Hepatocyte (in vitro differentiated cells): ENCODE measurements around the gene ADGRG4. TPM values are rescaled to one million over a fixed set of nuclear protein-coding genes. Genes with fewer than 3 reads are reported as not detected.
"Not testable (repeated sequence)": the region's sequence is repeated elsewhere in the genome, so short reads cannot be mapped to it uniquely, and the experiment has no call there.

ENCODE experiments used
- DNase-seq: peaks from one replicate; pipeline ENCODE4 v3.0.0-alpha.2; 2016; ENCODE audit warnings: low spot score
- H2AFZ ChIP-seq: fragments of 200-600 bp; sonication (generic); 2 replicates; pipeline ENCODE4 v1.6.0; 2016; ENCODE audit warnings: antibody characterized with exemption, mild to moderate bottlenecking
- H3K27ac ChIP-seq: fragments of 200-600 bp; sonication (generic); 2 replicates; pipeline ENCODE4 v1.5.1; 2016; ENCODE audit warnings: mild to moderate bottlenecking
- H3K27me3 ChIP-seq: fragments of 200-600 bp; sonication (generic); 2 replicates; pipeline ENCODE4 v1.6.1; 2016
- H3K36me3 ChIP-seq: fragments of 200-600 bp; sonication (generic); replicated peaks from 2 replicates; pipeline ENCODE4 v1.5.1; 2016; ENCODE audit warnings: low read depth; ENCODE audit not compliant: insufficient read depth
- H3K4me1 ChIP-seq: fragments of 200-600 bp; sonication (generic); 2 replicates; pipeline ENCODE4 v1.5.1; 2016; ENCODE audit warnings: mild to moderate bottlenecking, moderate library complexity; ENCODE audit not compliant: insufficient read depth
- H3K4me2 ChIP-seq: fragments of 200-600 bp; sonication (generic); 2 replicates; pipeline ENCODE4 v1.6.0; 2016
- H3K4me3 ChIP-seq: fragments of 200-600 bp; sonication (generic); 2 replicates; pipeline ENCODE4 v1.5.1; 2016; ENCODE audit warnings: mild to moderate bottlenecking
- H3K79me2 ChIP-seq: fragments of 200-600 bp; sonication (generic); 2 replicates; pipeline ENCODE4 v1.6.0; 2017; ENCODE audit warnings: mild to moderate bottlenecking
- H3K9me2 ChIP-seq: fragments of 200-600 bp; sonication (generic); replicated peaks from 2 replicates; pipeline ENCODE4 v1.6.0; 2017; ENCODE audit warnings: mild to moderate bottlenecking; ENCODE audit not compliant: insufficient read depth
- H3K9me3 ChIP-seq: fragments of 200-600 bp; sonication (generic); 2 replicates; pipeline ENCODE4 v1.5.1; 2016; ENCODE audit warnings: low read depth, mild to moderate bottlenecking
- H4K20me1 ChIP-seq: fragments of 200-600 bp; sonication (generic); 2 replicates; pipeline ENCODE4 v1.6.0; 2016; ENCODE audit warnings: mild to moderate bottlenecking; ENCODE audit not compliant: insufficient read depth, poor library complexity, severe bottlenecking
- EZH2 ChIP-seq: fragments of 200-600 bp; sonication (generic); IDR thresholded peaks from 2 replicates; pipeline ENCODE4 v1.6.1; 2016; ENCODE audit warnings: antibody characterized with exemption, mild to moderate bottlenecking, borderline replicate concordance
- EZH2phosphoT487 ChIP-seq: fragments of 200-600 bp; sonication (generic); IDR thresholded peaks from one replicate; pipeline ENCODE4 v1.6.1; 2018; ENCODE audit warnings: antibody characterized with exemption, mild to moderate bottlenecking, low read depth, moderate library complexity; ENCODE audit not compliant: unreplicated experiment, severe bottlenecking
- WGBS: methylation state at CpG from one replicate; pipeline ENCODE4 v1.1.6; 2016; ENCODE audit warnings: low lambda C conversion rate; ENCODE audit errors: missing lambda C conversion rate; 5-methylcytosine and 5-hydroxymethylcytosine counted together
- polyA plus RNA-seq: library from polyadenylated mRNA; unstranded; fragments of >200 nt; fragmentation: Nextera tagmentation; extraction: Ambion mirVana; gene quantifications from 2 replicates; pipeline ENCODE4 v1.2.1, GENCODE V29; 2016
- total RNA-seq: library from RNA; depleted of rRNA; stranded (reverse); fragments of >200 nt; gene quantifications from 2 replicates; pipeline ENCODE4 v1.2.3, GENCODE V29; 2014
- TF ChIP-seq, protein P1 (sequence below): fragments of 200-600 bp; sonication (generic); IDR thresholded peaks from 2 replicates; pipeline ENCODE4 v1.5.1; 2016; ENCODE audit warnings: antibody characterized with exemption, mild to moderate bottlenecking; ENCODE audit not compliant: poor library complexity

ADGRG4 gene
- total and polyA plus RNA-seq, 2 experiments from 2014 or later, result 0.27 TPM; not detected in 1

DNA sequence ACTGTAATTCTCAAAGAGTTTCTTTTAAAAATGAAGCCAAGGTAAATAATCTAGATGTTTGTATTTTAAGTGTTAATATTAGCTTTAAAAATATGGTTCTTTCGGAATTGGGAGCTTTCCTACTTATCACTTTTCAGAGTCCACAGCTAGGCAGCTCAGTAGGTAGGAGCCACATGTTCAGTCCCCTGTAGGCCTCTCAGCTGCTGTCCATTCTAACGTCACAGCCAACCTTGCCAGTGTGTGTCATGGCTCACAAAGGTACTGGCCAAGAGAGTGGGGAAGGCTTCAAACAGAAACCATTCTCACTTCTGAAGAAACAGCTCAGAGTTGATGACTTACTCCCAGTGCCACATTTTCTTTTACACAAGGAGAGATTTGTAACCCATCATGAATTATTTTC lies 137.0 kb downstream of the ADGRG4 start:
- Histone ChIP-seq H3K36me3 (no peaks in the 10 kb centered on the region), H3K4me1 (no peaks in the 10 kb centered on the region), H3K4me2 (no peak overlapping the region), H3K27me3 (no peaks in the 10 kb centered on the region), H2AFZ (no peak overlapping the region), H3K4me3 (no peak overlapping the region), H4K20me1 (no peaks in the 10 kb centered on the region), H3K9me2 (no peaks in the 10 kb centered on the region), H3K27ac (no peak overlapping the region), H3K9me3 (no peaks in the 10 kb centered on the region), H3K79me2 (no peaks in the 10 kb centered on the region)
- TF ChIP-seq EZH2, result no peak
- TF ChIP-seq EZH2phosphoT487, result no peak
- no peak for DNase-seq
- WGBS, result 57% methylated on average over 2 of the region's 2 CpGs

DNA sequence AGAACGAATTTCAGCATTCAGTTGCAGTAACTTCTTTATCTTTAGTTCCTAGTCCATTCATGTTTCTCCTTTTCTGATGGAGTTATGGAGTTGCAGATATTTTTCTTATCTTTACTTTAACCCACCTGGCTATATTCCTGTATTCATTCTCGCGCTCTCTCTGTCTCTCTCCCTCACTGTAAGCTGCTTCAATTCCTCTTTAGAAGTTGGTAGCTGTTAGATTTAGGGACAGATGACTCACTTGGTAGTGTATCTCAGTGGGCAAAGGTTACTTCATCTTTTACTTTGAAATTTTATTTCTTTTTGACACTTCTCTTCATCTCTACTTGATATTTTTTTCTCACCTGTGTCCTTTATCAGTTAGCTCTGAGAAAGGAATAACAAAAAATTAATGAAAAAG lies 137.4 kb downstream of the ADGRG4 start:
- no peaks in the 10 kb centered on the region for H3K9me3 ChIP-seq
- no peaks in the 10 kb centered on the region for H3K27me3 ChIP-seq
- no peaks in the 10 kb centered on the region for H4K20me1 ChIP-seq
- WGBS, result 79% methylated on average over 3 of the region's 3 CpGs
- no peak overlapping the region for H3K4me2 ChIP-seq
- H3K79me2 ChIP-seq, result no peaks in the 10 kb centered on the region
- DNase-seq, result no peak
- H3K4me1 ChIP-seq, result no peaks in the 10 kb centered on the region
- H2AFZ ChIP-seq, result no peak overlapping the region
- TF ChIP-seq, protein P1, sequence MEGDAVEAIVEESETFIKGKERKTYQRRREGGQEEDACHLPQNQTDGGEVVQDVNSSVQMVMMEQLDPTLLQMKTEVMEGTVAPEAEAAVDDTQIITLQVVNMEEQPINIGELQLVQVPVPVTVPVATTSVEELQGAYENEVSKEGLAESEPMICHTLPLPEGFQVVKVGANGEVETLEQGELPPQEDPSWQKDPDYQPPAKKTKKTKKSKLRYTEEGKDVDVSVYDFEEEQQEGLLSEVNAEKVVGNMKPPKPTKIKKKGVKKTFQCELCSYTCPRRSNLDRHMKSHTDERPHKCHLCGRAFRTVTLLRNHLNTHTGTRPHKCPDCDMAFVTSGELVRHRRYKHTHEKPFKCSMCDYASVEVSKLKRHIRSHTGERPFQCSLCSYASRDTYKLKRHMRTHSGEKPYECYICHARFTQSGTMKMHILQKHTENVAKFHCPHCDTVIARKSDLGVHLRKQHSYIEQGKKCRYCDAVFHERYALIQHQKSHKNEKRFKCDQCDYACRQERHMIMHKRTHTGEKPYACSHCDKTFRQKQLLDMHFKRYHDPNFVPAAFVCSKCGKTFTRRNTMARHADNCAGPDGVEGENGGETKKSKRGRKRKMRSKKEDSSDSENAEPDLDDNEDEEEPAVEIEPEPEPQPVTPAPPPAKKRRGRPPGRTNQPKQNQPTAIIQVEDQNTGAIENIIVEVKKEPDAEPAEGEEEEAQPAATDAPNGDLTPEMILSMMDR, result no peak
- TF ChIP-seq EZH2, result no peak
- no peak overlapping the region for H3K4me3 ChIP-seq
- no peaks in the 10 kb centered on the region for H3K9me2 ChIP-seq
- H3K36me3 ChIP-seq, result no peaks in the 10 kb centered on the region
- no peak overlapping the region for H3K27ac ChIP-seq

DNA sequence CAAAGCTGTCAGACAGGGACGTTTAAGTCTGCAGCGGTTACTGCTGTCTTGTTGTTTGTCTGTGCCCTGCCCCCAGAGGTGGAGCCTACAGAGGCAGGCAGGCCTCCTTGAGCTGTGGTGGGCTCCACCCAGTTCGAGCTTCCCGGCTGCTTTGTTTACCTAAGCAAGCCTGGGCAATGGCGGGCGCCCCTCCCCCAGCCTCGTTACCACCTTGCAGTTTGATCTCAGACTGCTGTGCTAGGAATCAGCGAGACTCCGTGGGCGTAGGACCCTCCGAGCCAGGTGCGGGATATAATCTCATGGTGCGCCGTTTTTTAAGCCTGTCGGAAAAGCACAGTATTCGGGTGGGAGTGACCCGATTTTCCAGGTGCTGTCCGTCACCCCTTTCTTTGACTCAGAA lies 144.9 kb downstream of the ADGRG4 start:
- not testable (repeated sequence) for DNase-seq, H3K27ac ChIP-seq, H3K79me2 ChIP-seq, H4K20me1 ChIP-seq, H2AFZ ChIP-seq, H3K9me2 ChIP-seq, H3K4me1 ChIP-seq, H3K9me3 ChIP-seq, H3K27me3 ChIP-seq, H3K36me3 ChIP-seq, H3K4me3 ChIP-seq, H3K4me2 ChIP-seq
- 80% methylated on average over 17 of the region's 18 CpGs for WGBS

DNA sequence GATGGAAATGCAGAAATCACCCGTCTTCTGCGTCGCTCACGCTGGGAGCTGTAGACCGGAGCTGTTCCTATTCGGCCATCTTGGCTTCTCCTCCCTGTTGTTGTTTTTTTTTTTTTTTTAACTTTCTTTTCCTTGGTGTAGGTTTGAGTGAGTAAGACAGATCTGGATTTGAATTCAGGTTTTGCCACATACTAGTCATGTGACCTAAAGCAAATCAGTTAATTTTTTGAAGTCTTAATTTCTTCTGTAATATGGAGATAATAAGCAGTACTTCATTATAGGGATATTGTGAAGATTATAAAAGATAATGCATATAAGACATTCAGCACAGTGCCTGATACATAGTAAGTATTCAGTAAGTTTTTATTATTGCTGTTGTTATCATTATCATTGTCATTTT lies 145.4 kb downstream of the ADGRG4 start:
- DNase-seq, result no peak
- H3K9me2 ChIP-seq, result no peaks in the 10 kb centered on the region
- no peak for TF ChIP-seq EZH2phosphoT487
- TF ChIP-seq, protein P1, result no peak
- no peak for TF ChIP-seq EZH2
- H4K20me1 ChIP-seq, result no peaks in the 10 kb centered on the region
- no peaks in the 10 kb centered on the region for H3K27me3 ChIP-seq
- 82% methylated on average over 6 of the region's 6 CpGs for WGBS
- no peak overlapping the region for H2AFZ ChIP-seq
- no peaks in the 10 kb centered on the region for H3K9me3 ChIP-seq
- H3K4me2 ChIP-seq, result no peak overlapping the region
- H3K4me3 ChIP-seq, result no peak overlapping the region
- no peaks in the 10 kb centered on the region for H3K79me2 ChIP-seq
- H3K4me1 ChIP-seq, result no peaks in the 10 kb centered on the region
- no peak overlapping the region for H3K27ac ChIP-seq
- H3K36me3 ChIP-seq, result no peaks in the 10 kb centered on the region
